NCI-H2029 treated with DMSO at 0.1 percent for 48 hours (cell line): ENCODE data around the gene HTR5A.
"Not testable (repeated sequence)": the region's sequence is repeated elsewhere in the genome, so short reads cannot be mapped to it uniquely, and the experiment has no call there.

ENCODE experiments used
- DNase-seq: peaks from one replicate; lab custom pipeline; 2025; lab: John Stamatoyannopoulos, UW

HTR5A gene

DNA sequence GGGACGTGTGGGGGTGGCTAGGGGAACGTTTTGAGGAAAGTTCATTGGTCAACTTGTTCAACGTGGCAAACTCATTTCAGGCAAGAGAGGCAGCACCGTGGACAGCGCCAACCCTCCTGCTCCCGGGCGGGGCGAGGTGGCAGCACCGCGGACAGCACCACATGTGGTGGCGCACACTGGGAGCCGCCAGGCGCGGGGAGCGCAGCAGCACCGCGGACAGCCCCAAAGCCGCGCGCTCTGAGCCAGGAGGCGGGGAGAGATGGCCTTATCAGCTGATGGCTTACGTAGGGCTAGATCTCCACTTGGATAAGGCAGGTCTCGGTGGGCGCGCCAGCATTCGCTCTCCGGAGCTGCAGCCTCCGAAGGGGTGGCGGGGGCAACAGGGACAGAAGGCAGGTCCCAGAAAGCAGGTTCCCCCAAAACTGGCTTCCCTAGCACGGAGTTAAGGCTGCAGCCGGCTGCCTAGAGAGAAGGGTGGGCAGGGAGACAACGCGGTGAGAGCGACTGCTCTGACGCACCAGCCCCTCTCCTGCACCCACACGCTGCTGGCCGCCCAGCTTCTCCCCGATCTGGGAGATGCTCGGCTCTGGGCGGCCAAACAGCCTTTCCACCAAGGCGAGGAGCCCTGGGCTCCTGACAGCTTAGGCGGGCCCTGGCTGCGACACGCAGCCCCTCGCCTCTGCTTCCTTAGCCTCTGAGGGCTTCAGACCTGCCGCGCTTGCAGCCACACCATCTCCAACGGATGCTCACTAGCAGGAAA is at the start of gene HTR5A:
HTR5A (plus strand) TSS at position 333 of the 760 bp plus-strand sequence. CDS start 576 bp downstream, outside the sequence.
- no peak for DNase-seq

DNA sequence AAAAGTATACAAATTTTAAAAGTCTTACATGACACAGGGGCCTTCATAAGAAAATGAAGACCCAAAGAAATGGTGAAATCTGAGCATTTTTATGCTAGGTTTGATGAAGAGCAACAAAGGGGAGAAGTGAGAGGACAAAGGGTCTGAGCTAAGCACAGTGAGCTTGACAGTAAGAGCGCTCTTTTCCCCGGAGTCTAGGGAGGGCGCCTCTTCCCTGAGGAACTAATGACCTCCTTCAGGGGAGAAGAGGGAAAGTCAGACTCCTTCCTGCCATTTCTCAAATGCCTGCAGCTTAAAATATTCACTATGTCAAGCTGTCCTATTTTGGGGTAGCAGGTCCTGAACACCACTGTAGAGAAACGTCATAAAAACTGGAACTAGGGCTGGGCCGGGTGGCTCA is 49.1 kb upstream of the HTR5A start:
- DNase-seq: no peak

DNA sequence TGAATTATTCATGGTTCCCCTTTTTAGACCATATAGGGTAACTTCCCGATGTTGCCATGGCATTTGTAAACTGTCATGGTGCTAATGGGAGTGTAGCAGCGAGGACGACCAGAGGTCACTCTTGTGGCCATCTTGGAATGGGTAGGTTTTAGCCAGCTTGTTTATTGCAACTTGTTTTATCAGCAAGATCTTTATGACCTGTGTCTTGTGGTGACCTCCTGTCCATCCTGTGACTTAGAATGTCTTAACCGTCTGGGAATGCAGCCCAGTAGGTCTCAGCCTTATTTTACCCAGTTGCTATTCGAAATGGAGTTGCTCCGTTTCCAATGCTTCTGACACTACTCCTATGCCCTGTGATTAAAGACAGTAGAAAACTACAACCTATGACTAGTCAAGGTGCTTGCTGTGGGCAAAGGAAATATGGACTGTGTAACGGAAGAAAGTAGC is 48.4 kb upstream of the HTR5A start:
- DNase-seq: no peak

DNA sequence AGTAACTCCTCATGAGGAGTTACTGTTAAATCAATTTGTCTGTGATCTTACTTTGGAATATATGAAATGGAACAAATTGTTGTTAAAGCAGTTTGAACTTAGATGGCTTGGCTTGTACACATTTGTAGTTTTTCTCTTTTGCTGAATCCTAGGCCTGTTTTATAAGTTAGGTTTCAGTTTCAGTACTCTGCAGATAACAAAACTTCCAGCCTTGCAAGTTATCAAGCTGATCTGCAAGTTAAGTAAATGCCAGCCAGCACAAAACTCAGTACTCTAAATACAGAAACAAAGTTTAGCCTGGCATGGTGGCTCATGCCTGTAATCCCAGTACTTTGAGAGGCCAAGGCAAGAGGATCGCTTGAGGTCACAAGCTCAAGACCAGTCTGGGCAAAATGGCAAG is 42.2 kb upstream of the HTR5A start:
- DNase-seq: no peak

DNA sequence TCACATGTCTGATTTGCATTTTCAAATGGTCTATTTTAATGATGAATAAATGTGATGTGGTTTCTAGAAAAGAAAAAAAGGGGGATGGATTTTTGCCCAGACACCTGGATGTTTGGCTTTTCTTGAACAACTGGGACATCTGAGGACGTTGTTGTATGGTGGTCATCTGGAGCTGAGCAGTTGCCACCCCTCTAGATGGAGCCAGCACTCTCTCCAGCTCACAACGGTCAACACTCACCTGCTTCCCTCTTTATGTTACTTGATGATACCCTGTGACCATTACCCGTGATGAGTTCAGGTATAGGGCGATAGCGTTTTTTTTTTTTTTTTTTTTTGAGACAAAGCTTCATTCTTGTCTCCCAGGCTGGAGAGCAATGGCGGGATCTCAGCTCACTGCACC is 37.1 kb upstream of the HTR5A start:
- DNase-seq: no peak

DNA sequence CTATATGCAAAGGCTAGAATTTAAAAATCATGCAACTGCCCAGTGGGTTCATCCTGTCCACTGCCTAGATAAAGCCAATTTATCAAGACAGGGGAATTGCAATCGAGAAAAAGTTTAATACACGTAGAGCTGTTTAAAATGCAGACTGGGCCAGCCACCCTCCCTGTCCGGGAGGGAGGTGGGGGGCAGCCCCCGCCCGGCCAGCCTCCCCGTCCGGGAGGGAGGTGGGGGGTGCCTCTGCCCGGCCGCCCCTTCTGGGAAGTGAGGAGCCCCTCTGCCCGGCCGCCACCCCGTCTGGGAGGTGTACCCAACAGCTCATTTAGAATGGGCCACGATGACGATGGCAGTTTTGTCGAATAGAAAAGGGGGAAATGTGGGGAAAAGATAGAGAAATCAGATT is 35.6 kb upstream of the HTR5A start:
- not testable (repeated sequence) for DNase-seq

DNA sequence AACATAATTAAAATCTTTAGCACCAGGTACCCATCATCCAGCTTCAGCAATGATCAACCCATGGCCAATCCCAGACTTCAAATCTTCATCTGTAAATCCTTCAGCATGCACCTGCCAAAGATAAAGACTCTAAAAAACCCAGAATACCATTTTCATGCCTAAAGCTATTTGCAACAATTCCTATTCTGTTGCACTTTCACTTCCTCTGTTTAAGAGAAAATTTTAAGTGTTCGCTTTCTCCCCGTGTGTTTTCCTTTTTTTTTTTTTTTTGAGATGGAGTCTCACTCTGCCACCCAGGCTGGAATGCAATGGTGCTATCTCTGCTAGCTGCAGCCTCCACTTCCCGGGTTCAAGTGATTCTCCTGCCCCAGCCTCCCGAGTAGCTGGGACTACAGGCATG is 31.8 kb upstream of the HTR5A start:
- no peak for DNase-seq

DNA sequence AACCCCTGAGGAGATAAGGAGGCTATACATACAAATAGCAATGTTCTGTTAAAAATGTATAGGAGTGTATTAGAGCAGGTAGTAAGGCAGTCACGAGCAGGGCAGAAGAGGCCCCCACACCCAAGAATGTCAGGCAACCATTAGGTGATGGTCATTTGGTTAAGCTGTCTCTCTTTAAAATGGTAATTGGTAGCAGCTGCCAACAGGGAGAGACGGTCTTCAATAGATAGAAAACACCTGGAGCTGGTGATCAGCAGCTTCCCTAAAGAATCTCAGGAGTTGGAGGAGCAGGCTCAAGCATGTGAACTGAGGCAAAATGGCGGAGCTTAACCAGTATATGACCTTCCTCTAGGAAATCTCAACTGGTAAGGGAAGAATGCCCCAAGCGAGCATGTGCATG is 26.4 kb upstream of the HTR5A start:
- DNase-seq: no peak

DNA sequence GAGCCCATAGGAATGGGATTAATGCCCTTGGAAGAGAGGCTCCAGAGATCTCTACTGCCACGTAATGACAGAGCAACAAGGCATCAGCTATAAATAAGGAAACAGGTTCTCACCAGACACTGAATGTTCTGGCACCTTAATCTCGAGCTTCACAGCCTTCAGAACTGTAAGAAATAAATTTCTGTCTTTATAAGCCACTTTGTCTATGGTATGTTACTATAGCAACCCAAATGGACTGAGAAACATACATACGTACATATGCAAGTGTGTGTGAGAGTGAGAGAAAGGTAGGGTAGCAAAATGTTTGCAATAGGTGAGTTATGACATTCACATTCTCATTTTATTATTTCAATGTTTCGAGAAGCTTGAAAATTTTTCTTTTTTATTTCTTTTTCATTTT is 22.1 kb upstream of the HTR5A start:
- DNase-seq: no peak

DNA sequence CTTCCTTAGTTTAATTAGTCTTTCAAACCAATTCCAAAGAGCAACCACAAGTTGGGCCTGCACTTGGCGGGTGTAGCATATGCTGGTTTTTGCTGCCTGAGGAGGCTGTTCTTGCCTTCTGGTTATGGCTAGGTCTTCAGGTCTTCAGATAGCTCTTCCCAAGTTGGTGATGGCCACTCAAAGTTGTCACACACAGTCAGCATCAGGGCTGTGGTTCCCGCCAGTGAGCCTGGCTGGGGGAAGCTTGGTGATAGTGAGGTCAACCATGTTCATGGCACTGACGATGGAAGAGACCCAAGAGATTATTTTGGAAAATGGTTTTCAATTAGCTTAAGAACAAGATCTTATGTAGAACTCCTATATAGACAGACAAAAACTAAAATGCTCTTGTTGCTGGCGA is 18.8 kb upstream of the HTR5A start:
- no peak for DNase-seq

DNA sequence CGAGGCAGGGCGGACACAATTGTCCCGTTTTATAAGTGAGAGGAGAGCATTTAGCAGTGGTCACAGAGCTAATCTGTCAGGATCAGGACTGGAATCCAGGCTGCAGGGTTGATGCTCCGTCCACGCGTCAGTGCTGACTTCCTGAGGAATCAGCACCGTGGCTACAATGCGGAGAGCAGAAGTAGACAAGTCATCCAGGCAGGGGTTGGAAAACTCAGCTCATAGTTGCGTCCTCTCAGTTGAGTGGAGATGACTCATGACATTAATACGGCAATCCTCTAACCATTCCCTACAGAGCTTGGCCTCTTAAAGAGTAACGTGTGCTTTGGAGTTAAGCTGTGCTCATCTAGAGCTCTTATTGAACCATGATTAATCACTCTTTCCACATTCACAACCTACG is 17.1 kb upstream of the HTR5A start:
- DNase-seq: no peak

DNA sequence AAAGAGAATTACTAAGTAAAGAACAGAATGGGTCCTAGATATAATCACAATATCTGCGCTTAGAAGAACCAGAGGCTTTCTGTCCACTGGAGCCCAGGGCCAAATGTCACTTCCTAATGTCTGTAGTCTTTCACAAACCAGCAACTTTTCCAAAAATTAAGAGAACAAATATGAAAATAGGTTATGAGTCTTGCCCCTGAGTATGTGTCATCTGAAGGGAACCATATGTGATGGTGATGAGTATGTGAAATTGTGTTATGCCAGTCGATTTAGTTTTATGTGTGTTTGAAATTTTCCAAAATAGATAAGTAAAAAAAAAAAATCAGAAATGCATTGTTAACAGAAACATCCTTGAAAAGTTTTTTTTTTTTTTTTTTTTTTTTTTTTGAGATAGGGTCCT is 15.4 kb upstream of the HTR5A start:
- DNase-seq: no peak

DNA sequence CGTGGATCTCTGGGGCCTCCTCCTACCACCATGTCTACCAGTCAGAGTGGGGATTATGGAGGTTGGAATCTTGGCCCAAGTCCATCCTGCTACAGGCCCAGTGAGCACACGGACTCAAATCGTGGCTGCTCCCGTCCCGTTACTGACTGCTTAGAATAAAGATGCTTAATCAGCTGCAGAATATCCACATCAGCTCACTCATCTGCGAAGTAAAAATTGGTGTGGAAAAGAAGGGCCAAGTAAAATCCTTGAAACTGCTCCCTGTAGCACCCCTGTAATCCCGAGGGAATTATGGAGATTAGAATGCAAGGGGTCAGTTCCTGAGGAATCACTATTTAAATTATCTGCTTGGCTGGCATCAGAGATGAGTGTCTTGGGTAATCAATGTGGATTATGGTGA is 13.0 kb upstream of the HTR5A start:
- no peak for DNase-seq

DNA sequence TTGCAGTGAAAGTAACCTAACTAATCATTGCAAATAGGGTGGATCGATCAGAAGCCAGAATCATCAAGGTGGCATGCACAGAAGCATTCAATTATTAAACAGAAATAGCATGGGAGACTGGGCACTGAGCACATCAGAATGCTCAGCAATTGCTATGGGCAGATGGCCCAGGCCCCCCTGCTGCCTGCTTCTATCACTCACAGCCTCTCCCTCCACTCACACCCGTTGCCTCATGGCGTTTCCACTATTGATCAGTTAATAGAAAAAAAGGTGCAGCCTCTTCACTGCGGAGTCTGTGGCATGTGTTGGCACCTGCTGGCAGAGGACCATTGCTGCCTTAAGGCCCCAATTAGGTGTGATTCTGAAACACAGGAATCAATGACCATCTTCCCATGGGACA is 11.2 kb upstream of the HTR5A start:
- no peak for DNase-seq

DNA sequence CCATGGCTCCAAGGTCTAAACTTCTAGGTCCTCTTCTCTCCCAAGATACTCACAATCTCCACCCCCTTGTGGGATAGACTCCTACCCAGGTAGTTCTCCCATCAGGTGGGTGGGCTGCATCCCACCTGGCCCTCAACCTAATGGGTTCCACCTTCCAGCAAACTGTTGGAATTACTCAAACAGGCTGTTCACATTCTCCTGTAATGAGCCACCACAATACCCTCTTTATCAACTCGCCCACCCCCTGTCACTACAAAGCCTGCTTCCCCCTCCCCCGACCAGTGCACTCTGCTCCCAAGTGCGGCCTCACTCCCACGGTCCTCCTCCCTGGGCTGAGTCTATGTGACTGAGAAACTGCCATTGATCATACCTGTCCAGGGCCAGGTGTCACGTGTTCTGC is 10.4 kb upstream of the HTR5A start:
- no peak for DNase-seq

DNA sequence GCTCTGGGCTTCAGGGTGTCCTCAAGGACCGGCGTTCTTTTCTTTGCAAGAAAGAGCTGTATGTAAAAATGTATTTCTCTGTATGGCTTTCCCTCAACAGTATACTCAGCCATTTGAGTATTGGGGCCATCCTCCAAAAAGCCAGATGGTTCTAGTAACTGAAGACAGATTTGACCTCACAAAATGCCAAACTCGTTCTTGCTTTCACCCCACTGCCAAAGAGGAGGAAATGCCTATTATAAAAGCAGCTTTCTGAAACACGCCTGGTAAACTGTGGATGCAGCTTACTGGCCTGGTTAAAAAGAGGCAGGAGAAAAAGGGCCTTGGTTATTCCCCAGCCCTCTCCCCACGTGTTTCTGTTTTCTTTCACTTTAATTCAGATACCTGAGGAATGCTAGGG is 7.7 kb upstream of the HTR5A start:
- DNase-seq: no peak

DNA sequence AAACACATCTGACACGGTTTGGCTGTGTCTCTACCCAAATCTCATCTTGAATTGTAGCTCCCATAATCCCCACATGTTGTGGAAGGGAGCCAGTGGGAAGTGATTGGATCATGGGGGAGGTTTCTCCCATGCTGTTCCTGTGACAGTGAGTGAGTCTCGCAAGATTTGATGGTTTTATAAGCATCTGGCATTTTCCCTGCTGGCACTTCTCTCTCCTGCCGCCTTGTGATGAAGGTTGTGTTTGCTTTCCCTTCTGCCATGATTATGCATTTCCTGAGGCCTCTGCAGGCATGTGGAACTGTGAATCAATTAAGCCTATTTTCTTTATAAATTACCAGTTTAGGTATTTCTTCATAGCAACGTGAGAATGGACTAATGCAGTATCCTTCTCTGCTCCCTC is 5.9 kb upstream of the HTR5A start:
- DNase-seq: no peak

DNA sequence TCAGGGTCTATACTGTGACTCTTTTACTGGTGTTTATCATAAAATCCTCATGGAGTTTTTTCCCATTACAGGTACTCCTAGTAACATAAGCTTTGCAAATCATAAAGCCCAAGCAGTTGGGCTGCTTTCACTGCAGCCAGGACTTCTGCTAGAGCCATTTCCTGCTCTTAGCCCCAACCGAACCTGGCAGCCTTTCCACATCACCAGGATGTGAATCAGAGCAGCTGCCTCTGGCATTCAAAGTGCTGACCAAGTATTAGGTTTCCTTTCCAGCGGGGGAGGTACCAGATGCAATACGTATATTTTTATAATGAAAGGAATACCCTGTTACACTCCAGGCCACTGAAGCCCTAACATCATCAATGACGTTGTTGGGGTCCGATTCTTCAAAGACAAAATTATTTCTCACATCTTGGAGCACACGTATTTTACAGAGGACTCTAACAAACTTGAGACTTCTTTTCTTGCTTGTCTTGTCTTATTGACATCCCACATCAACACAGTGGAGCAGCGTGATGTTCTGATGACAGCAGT is 3.6 kb upstream of the HTR5A start:
- DNase-seq: peak; percentile 29

DNA sequence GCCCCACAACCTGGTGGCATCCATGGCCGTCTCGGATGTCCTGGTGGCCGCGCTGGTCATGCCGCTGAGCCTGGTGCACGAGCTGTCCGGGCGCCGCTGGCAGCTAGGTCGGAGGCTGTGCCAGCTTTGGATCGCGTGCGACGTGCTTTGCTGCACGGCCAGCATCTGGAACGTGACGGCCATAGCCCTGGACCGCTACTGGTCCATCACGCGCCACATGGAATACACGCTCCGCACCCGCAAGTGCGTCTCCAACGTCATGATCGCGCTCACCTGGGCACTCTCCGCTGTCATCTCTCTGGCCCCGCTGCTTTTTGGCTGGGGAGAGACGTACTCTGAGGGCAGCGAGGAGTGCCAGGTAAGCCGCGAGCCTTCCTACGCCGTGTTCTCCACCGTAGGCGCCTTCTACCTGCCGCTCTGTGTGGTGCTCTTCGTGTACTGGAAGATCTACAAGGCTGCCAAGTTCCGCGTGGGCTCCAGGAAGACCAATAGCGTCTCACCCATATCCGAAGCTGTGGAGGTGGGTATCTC is 1.1 kb downstream of the HTR5A start:
- no peak for DNase-seq

DNA sequence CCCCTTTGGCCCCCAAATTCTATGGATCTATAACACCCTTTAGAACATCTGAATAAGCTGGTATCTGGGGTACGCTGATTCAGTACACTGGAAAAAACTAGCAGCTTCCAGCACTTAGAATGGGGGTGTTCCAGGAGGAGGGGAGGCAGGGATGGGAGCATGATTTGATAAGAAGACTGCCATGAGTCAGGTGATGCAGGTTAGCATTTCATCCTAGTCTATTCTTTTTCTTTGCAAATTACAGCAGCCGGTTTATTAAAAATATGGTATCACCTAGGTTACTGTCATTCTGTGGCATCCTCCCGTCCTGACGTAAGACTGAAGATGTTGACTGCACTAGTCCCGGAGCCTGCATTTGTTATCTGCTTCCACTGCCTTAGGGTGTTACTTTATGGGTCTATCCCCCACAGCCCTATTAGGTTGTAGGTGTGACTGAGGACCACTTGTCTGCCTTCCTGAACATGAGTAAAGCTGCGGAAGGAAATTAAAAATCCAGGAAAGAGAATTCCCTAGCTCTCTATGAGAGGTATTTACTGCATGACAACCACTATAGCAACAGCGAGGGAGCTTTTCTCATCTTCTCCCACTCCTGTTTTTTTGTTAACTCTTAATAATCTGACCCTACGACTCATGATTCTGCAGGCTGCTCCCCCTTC is 1.9 kb downstream of the HTR5A start:
- no peak for DNase-seq

DNA sequence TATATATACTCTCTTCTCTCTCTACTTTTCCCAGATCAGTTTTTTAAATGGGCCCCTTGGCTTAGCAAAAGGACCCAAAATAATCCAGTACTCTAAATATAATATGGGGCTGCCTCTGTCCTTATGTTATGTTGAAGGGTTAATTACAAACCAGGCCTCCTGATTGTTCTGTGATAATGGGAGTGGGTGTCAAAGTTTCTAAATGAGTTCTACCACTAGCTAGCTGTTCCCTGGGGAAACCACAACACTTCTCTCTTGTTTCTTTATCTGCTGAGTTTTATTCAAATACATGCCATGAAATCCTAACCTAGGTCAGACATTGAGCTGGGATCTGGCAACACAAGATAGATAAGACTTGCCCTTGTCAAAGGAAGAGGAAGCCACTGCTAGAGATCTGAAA is 3.8 kb downstream of the HTR5A start:
- DNase-seq: no peak

DNA sequence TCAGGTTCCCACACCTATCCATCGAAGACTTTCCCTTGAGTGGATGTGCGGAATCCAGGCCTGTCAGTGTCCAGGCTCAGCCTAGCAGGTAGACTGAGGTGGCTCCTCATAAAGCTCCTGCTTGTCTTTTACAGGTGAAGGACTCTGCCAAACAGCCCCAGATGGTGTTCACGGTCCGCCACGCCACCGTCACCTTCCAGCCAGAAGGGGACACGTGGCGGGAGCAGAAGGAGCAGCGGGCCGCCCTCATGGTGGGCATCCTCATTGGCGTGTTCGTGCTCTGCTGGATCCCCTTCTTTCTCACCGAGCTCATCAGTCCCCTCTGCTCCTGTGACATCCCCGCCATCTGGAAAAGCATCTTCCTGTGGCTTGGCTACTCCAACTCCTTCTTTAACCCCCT is 13.9 kb downstream of the HTR5A start:
- DNase-seq: no peak

DNA sequence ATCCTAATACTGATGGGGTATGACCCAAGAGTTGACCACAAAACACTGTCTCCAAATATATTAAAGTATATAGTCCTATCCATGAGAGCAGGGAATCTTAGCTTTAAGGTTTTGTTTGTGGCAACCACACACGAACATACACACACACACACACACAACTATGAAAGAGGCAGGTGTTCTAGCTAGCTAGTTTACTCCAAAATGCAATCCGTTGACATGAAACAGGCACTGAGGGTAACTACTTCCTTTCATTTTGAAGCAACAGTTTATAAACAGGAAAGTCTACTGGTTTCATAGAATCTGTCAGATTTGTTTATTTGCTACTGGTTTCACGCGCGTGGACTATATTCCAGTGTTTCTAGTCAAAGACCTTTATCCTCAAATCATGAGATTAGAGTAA is 14.8 kb downstream of the HTR5A start:
- DNase-seq: no peak
